PC-3 (cell line): ENCODE measurements around the gene LRRC74A. TPM values are rescaled to one million over a fixed set of nuclear protein-coding genes. Genes with fewer than 3 reads are reported as not detected.

Experiments used
- ATAC-seq: fragments of 200-7000 bp; cut with Tn5 transposase; 2 replicates; pipeline ENCODE4 v1.9.1; 2020; ENCODE audit warnings: mild to moderate bottlenecking, moderate library complexity
- BruUV-seq: library from RNA; stranded (reverse); fragments of 400-500 nt; replicated peaks from 2 replicates; lab custom pipeline; 2021; lab: Mats Ljungman, UMichigan
- CTCF ChIA-PET: fragments of 300-600 bp; sonication (Branson Sonifier 250); formaldehyde crosslinking; loops from one replicate; lab custom pipeline; 2022; ENCODE audit warnings: antibody characterized with exemption; lab: Charles Lee
- POLR2A ChIA-PET: fragments of 300-600 bp; sonication (Branson Sonifier 250); formaldehyde crosslinking; loops from one replicate; lab custom pipeline; 2022; ENCODE audit warnings: antibody characterized with exemption; ENCODE audit not compliant: unreplicated experiment; lab: Charles Lee
- DNase-seq: peaks from one replicate; pipeline ENCODE4 v3.0.0-alpha.2; 2015
- H2AFZ ChIP-seq: fragments of 300-600 bp; sonication (generic); 2 replicates; pipeline ENCODE4 v1.6.0; 2016; ENCODE audit warnings: antibody characterized with exemption, low read length
- H3F3A ChIP-seq: fragments of 300-600 bp; sonication (generic); one replicate; pipeline ENCODE4 v1.6.0; 2017; ENCODE audit warnings: antibody characterized with exemption, low read length, control low read depth, mild to moderate bottlenecking; ENCODE audit not compliant: unreplicated experiment
- H3K27ac ChIP-seq: fragments of 300-600 bp; sonication (generic); 2 replicates; pipeline ENCODE4 v1.5.1; 2016; ENCODE audit warnings: mild to moderate bottlenecking, low read length
- H3K27me3 ChIP-seq: fragments of 300-600 bp; sonication (generic); 2 replicates; pipeline ENCODE4 v1.6.1; 2016; ENCODE audit warnings: low read length, mixed read lengths
- H3K36me3 ChIP-seq: fragments of 300-600 bp; sonication (generic); 2 replicates; pipeline ENCODE4 v1.6.1; 2016; ENCODE audit warnings: low read depth, mixed run types, low read length, mixed read lengths
- H3K4me1 ChIP-seq: fragments of 300-600 bp; sonication (generic); 2 replicates; pipeline ENCODE4 v1.5.1; 2016; ENCODE audit warnings: low read length; ENCODE audit not compliant: insufficient read depth
- H3K4me2 ChIP-seq: fragments of 300-600 bp; sonication (generic); 2 replicates; pipeline ENCODE4 v1.6.0; 2016; ENCODE audit warnings: low read length
- H3K4me3 ChIP-seq: fragments of 300-600 bp; sonication (generic); 2 replicates; pipeline ENCODE4 v1.5.1; 2016; ENCODE audit warnings: mild to moderate bottlenecking, low read length, mixed read lengths
- H3K79me2 ChIP-seq: fragments of 300-600 bp; sonication (generic); 2 replicates; pipeline ENCODE4 v1.6.1; 2017; ENCODE audit warnings: low read length, mixed read lengths
- H3K9ac ChIP-seq: fragments of 300-600 bp; sonication (generic); 2 replicates; pipeline ENCODE4 v1.6.0; 2016; ENCODE audit warnings: mild to moderate bottlenecking, low read length
- H3K9me2 ChIP-seq: fragments of 300-600 bp; sonication (generic); replicated peaks from 2 replicates; pipeline ENCODE4 v1.6.1; 2016; ENCODE audit warnings: mixed run types, low read length, mixed read lengths
- H3K9me3 ChIP-seq: fragments of 300-600 bp; sonication (generic); 2 replicates; pipeline ENCODE4 v1.6.1; 2016; ENCODE audit warnings: low read length, mixed read lengths
- H4K20me1 ChIP-seq: fragments of 300-600 bp; sonication (generic); 2 replicates; pipeline ENCODE4 v1.6.1; 2016; ENCODE audit warnings: low read length, mixed read lengths
- CTCF ChIP-seq: fragments of 300-600 bp; sonication (generic); conservative IDR thresholded peaks from 2 replicates; pipeline ENCODE4 v1.5.1; 2017; ENCODE audit warnings: antibody characterized with exemption, low read depth, mild to moderate bottlenecking, low read length
- EZH2 ChIP-seq: fragments of 300-600 bp; sonication (generic); IDR thresholded peaks from one replicate; pipeline ENCODE4 v1.6.1; 2017; ENCODE audit warnings: antibody characterized with exemption, mild to moderate bottlenecking, low read length; ENCODE audit not compliant: unreplicated experiment
- EZH2phosphoT487 ChIP-seq: fragments of 300-600 bp; sonication (generic); IDR thresholded peaks from 2 replicates; pipeline ENCODE4 v1.6.1; 2018; ENCODE audit warnings: mild to moderate bottlenecking, antibody characterized with exemption, low read length, borderline replicate concordance
- intact Hi-C: fragments of 100-400 bp; cut with micrococcal nuclease; formaldehyde crosslinking; loops from 2 replicates; pipeline ENCODE4 v1.9.0; 2023
- total RNA-seq: library from RNA; depleted of rRNA; stranded (reverse); fragments of >200 nt; gene quantifications from 2 replicates; pipeline ENCODE4 v1.2.3, GENCODE V29; 2014

Gene LRRC74A
- total RNA-seq, 1 experiment from 2014 or later: not detected

- no peaks in the 10 kb centered on the region for H3K9me3 ChIP-seq
- POLR2A ChIA-PET: no interaction called here
- no TSS peak for BruUV-seq
- H3K27ac ChIP-seq: no peak overlapping the region
- DNase-seq (no peak), ATAC-seq (no peak)
- no peak overlapping the region for H2AFZ ChIP-seq
- no peaks in the 10 kb centered on the region for H4K20me1 ChIP-seq
- no peaks in the 10 kb centered on the region; the same call in none of the 2 replicates for H3K36me3 ChIP-seq
- H3K4me3 ChIP-seq: no peak overlapping the region
- H3K27me3 ChIP-seq: no peaks in the 10 kb centered on the region
- no peaks in the 10 kb centered on the region for H3K9me2 ChIP-seq
- no peaks in the 10 kb centered on the region for H3F3A ChIP-seq
- no peaks in the 10 kb centered on the region for H3K4me1 ChIP-seq
- intact Hi-C loops: loop anchor here (2.0 kb wide), 1 partner anchor 28 kb away; no protein-coding TSS in a partner anchor
- no peak overlapping the region for H3K4me2 ChIP-seq
- no peak overlapping the region for H3K9ac ChIP-seq
- H3K79me2 ChIP-seq: no peaks in the 10 kb centered on the region
- CTCF ChIA-PET: no interaction called here
- no peak for TF ChIP-seq EZH2
- no peak for TF ChIP-seq CTCF
- no peak for TF ChIP-seq EZH2phosphoT487
These were observed 45.8 kb upstream of the LRRC74A start for GRCh38 chr14:76780360-76780759.

- no peak overlapping the region for H3K9ac ChIP-seq
- TF ChIP-seq EZH2phosphoT487: no peak
- TF ChIP-seq CTCF: no peak
- TF ChIP-seq EZH2: no peak
- intact Hi-C loops: loop anchor here (2.0 kb wide), 1 partner anchor 28 kb away; no protein-coding TSS in a partner anchor
- POLR2A ChIA-PET: no interaction called here
- no peaks in the 10 kb centered on the region for H3F3A ChIP-seq
- ATAC-seq (no peak), DNase-seq (no peak)
- H3K79me2 ChIP-seq: no peaks in the 10 kb centered on the region
- no peak overlapping the region for H2AFZ ChIP-seq
- no peaks in the 10 kb centered on the region for H3K9me3 ChIP-seq
- H3K27me3 ChIP-seq: no peaks in the 10 kb centered on the region
- H4K20me1 ChIP-seq: no peaks in the 10 kb centered on the region
- H3K4me2 ChIP-seq: no peak overlapping the region
- no peak overlapping the region for H3K4me3 ChIP-seq
- CTCF ChIA-PET: no interaction called here
- no peak overlapping the region for H3K27ac ChIP-seq
- BruUV-seq: no TSS peak
- no peaks in the 10 kb centered on the region; the same call in none of the 2 replicates for H3K36me3 ChIP-seq
- no peaks in the 10 kb centered on the region for H3K4me1 ChIP-seq
- H3K9me2 ChIP-seq: no peaks in the 10 kb centered on the region
These were observed 45.1 kb upstream of the LRRC74A start for GRCh38 chr14:76780875-76781647.

GRCh38 chr14:76781648-76782051 lies 44.6 kb upstream of the LRRC74A start:
- no peaks in the 10 kb centered on the region; the same call in none of the 2 replicates for H3K36me3 ChIP-seq
- H3K4me2 ChIP-seq: no peak overlapping the region
- H3K79me2 ChIP-seq: no peaks in the 10 kb centered on the region
- ATAC-seq: no peak
- no peak overlapping the region for H3K9ac ChIP-seq
- H3K27me3 ChIP-seq: no peaks in the 10 kb centered on the region
- TF ChIP-seq EZH2 (no peak), CTCF (no peak), EZH2phosphoT487 (no peak)
- no peaks in the 10 kb centered on the region for H3K9me3 ChIP-seq
- no peaks in the 10 kb centered on the region for H4K20me1 ChIP-seq
- ChIA-PET CTCF (no interaction called here), POLR2A (no interaction called here)
- no peak overlapping the region for H3K27ac ChIP-seq
- no peaks in the 10 kb centered on the region for H3K9me2 ChIP-seq
- no peaks in the 10 kb centered on the region for H3K4me1 ChIP-seq
- H3F3A ChIP-seq: no peaks in the 10 kb centered on the region
- no peak for DNase-seq
- H2AFZ ChIP-seq: no peak overlapping the region
- no TSS peak for BruUV-seq
- H3K4me3 ChIP-seq: no peak overlapping the region
- intact Hi-C loops: loop anchor here (2.0 kb wide), 1 partner anchor 29 kb away; no protein-coding TSS in a partner anchor
